H54 (cell line): ENCODE results near the gene SIRPA.

Experiments used
- DNase-seq: peaks from one replicate; pipeline ENCODE4 v3.0.0; 2011; ENCODE audit warnings: low spot score, mixed read lengths; ENCODE audit not compliant: insufficient read length
- FAIRE-seq: peaks from 3 replicates; lab custom pipeline; 2011; peaks lifted over from hg19 to GRCh38; lab: Jason Lieb, UNC
- POLR2A ChIP-seq: IDR thresholded peaks from 2 replicates; pipeline ENCODE4 v1.6.1; 2011; ENCODE audit warnings: low read depth, mild to moderate bottlenecking, low read length

The SIRPA gene

DNA sequence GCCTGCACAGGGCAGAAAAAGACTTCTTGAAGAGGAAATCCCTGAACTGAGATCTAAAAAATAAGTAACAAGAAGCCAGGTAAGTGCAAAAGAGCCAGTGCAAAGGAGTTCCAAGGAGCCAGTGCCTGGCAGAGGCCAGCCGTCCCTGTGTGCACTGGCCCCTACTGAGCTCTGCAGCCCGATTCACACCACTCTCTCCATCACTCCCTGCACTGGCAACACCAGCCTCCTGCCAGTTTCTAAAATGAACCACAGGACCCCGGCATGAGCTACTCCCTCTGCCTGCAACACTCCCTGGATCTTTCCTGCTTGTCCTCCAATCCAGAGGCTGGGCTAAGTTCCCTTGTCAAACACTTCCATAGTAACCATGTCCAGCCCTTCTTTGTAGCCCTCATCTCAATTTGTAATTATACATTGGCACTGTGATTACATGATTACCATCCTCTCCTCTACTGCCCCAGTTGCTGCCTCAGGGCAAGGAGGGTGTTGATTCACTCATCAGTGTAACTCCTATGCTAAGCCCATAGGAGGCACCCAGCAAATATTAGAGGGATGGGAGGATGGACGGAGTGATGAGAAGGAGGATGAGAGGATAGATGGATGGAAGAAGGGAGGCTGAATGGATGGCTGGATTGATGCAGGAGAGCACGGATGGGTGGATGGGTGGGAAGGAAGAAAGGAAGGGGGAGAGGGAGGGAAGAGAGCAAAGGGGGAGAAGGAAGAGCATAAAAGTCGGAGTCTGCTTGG, 49.3 kb downstream of the SIRPA start:
- DNase-seq (no peak), FAIRE-seq (no peak)
- TF ChIP-seq POLR2A: no peak

DNA sequence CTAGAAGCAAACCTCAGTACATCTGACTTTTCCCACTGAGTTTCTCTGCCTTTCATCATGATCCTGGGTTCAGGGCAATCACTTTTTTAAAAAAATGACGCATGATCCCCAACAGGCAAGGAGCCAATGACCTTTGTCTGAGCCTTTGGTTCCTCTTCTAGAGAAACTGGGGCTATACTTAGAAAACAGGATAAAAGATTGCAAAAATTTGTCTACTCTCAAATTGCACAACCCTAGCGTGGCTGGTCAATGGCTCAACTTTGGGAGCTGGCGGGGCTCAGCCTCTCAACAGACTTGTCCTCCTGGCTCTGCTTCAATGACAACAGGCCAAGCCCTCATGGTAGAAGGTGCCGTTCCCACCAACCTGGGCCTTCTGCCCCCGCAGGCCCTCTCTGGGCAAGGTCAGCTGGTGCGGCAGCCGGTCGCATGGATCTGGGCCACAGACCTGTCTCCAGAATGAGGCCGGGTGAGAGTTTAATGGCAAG, 50.0 kb downstream of the SIRPA start:
- no peak for TF ChIP-seq POLR2A
- no peak for DNase-seq
- FAIRE-seq: no peak

DNA sequence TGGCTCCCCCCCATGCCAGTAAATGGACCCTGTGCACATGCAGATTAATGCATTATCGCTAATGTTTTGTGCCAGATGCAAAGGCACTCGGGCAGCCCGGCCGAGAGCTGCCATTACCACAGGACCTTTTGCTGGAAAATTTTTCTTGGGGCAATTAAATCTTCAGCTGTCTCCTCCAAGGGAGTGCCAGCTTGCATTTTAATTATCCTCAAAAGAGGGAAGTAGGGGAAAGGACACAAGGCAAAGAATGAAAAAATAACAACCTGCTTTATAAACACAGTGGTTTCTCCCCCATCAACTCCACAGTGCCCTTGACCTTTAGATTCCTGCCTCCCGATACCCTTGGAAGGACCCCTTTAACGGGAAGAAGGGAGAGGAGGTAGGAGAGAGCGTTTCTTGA, 50.5 kb downstream of the SIRPA start:
- DNase-seq (no peak), FAIRE-seq (no peak)
- no peak for TF ChIP-seq POLR2A

- DNase-seq: no peak
- FAIRE-seq: no peak
- no peak for TF ChIP-seq POLR2A
These were observed 51.2 kb downstream of the SIRPA start for GRCh38 chr20:1946442-1946761.

GRCh38 chr20:1946762-1947534, 51.7 kb downstream of the SIRPA start:
- no peak for TF ChIP-seq POLR2A
- no peak for FAIRE-seq
- DNase-seq: no peak

DNA sequence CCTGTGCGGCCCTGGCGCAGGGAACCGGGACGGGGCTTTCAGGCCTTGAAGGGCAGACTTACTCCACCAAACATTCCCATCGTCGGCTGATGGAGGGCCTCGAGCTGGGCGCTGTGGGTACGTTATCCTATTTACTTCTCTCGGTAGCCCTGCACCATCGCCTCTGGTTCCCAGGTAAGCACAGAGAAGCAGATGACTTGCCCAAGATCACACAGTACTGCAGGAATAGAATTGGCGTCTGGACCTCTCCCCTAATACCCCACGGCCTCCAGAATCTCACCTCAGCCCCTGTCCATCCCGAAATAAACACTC, 52.3 kb downstream of the SIRPA start:
- DNase-seq (no peak), FAIRE-seq (no peak)
- TF ChIP-seq POLR2A: no peak

DNA sequence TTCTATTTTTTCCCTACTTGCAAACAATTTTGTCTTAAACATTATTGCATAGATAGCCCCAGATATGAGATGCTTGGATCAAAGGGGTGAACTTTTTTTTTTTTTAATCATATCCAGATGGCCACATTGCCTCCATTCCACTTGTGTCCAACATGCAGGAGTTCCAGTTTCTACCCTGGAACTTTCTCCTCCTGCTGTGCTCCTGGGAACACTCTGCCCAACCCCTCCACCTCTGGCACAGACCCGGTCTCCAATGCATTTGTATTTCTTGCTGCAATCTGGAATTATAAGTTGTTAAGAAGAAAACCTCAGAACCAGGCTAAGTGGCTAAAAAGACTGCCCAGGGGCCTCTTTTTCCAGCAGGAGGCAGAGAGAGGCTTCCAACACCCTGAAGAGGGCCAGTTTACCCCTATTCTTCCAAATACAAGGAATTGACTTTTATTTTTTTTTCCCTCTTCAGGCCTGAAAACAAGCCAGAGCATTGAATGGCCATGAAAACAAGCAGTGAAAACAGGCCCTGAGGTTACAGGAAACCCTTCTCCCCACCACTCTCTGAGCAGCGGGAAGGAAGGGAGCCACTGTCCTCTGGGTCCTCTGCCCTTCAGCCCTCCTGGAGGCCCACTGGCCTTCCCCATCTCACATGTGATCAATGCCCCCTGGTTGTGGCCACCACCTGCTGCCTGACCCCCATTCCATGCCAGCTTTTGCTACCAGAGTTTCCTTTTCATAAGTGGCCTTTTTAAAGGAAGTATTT, 54.3 kb downstream of the SIRPA start:
- DNase-seq (no peak), FAIRE-seq (no peak)

GRCh38 chr20:1950836-1951235, 55.6 kb downstream of the SIRPA start:
- FAIRE-seq (no peak), DNase-seq (no peak)
- no peak for TF ChIP-seq POLR2A

More for the DNA sequence above, 54.3 kb downstream of the SIRPA start:
- no peak for TF ChIP-seq POLR2A

GRCh38 chr20:1951436-1952115, 56.4 kb downstream of the SIRPA start:
- no peak for FAIRE-seq
- no peak for TF ChIP-seq POLR2A
- no peak for DNase-seq

DNA sequence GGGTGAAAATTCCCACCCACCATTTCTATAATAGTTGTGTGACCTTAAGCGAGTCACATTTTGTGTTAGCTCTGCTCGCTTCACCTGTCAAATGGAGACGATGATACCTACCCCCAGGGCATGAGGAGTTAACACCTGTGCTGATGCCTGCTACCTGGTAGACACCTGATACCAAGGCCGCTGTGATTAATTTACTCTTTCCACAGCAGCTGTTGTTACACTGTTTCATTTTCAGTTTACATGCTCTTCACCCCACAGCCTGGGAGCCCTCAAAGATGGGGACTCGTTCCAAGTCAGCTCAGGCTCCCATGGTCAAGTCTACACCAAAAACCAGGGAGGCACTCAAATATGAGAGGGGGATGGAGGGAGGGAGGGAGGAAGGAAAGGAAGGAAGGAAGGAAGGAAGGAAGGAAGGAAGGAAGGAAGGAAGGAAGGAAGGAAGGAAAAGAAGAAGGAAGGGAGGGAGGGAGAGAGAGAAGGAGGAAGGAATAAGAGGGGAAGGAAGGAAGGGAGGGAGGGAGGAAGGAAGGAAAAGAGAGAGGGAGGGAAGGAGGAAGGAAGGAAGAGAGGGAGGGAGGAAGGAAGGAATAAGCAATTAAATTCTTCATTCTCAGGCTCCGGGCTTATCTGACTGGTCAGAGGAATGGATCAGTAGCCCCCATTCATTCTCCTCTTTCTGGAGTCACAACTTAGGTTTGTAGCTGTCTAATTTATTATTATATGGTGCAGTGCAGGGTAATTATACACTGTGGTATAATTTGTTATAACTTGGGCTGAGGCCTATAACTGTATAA, 57.7 kb downstream of the SIRPA start:
- DNase-seq: no peak
- FAIRE-seq: no peak
- no peak for TF ChIP-seq POLR2A

- FAIRE-seq (no peak), DNase-seq (no peak)
- no peak for TF ChIP-seq POLR2A
These were observed 58.4 kb downstream of the SIRPA start for GRCh38 chr20:1953621-1954020.

DNA sequence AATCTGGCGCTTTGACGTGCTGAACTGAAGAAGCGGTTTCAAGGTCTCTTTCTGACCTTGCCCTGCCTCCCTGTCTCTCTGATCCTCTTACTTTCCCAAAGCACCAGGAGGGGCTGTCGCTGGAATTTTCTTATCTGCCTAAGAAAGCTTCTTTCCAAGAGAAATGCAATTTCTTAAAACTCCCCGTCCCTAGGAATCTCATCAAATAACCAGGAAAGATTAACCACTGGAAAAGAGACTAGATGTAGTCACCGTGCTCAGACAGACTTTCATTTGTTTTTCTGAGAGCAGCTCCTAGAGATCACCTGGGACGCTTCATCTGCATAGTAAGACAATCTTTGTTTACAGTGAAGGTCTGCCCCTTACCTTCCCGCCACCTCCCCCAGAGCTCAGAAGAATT, 60.0 kb downstream of the SIRPA start:
- FAIRE-seq: no peak
- no peak for TF ChIP-seq POLR2A
- no peak for DNase-seq

DNA sequence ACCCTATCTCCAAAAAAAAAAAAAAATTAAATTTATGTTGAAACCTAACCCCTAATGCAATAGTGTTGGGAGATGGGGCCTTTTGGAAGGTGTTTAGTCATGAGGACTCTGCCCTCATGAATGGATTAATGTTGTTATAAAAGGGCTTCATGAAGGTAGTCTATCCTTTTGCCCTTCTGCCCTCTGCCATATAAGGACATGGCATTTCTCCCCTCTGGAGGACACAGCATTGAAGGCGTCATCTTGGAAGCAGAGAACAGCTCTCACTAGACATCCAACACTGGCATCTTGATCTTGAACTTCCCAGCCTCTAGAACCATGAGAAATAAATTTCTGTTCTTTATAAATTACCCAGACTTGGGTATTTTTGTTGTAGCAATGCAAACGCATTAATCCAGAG, 63.2 kb downstream of the SIRPA start:
- no peak for FAIRE-seq
- TF ChIP-seq POLR2A: no peak

GRCh38 chr20:1959156-1959555, 63.9 kb downstream of the SIRPA start:
- TF ChIP-seq POLR2A: no peak
- no peak for FAIRE-seq
- DNase-seq: no peak

More for the DNA sequence above, 63.2 kb downstream of the SIRPA start:
- no peak for DNase-seq
